Measurements from ENCODE around the gene UBALD2.

Gene UBALD2

DNA sequence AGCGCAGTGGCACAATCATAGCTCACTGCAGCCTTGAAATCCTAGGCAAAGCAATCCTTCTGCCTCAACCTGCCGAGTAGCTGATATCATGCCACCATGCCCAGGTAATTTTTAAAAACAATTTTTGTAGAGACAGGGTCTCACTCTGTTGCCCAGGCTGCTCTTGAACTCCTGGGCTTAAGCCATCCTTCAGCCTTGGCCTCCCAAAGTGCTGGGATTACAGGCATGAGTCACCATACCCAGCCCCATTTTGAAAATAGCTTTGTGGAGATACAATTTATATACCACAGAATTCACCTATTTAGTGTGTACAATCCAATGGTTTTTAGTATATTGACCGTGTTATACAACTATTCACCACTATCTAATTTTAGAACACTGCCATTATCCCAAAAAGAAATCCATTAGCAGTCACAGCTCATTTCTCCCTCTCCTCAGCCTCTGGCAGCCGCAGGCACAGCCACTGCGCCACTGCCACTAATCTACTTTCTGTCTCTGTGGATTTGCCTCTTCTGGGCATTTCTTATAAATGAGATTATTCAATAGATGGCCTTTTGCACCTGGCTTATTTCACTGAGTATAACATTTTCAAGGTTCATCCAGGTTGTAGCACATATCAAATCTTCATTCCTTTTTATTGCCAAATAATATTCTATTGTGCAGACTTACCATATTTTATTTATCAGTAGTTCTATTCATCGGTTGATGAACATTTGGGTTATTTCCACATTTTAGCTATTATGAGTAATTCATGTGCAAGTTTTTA, 31.4 kb upstream of the UBALD2 start:
- Histone ChIP-seq H3K27ac (ENCODE audit: low read length) (no peak overlapping the region), H3K4me1 (ENCODE audit: insufficient read depth, low read length) (no peaks in the 10 kb centered on the region), H3K9me3 (ENCODE audit: insufficient read depth, low read length, severe bottlenecking) (no peaks in the 10 kb centered on the region), H3K4me3 (ENCODE audit: low read depth in 1 of 2, low read length in 2 of 2) (no peak overlapping the region), H3K79me2 (ENCODE audit: insufficient read depth, low read length) (no peaks in the 10 kb centered on the region), H3K9ac (ENCODE audit: low read depth, low read length) (no peak overlapping the region), H3K27me3 (ENCODE audit: insufficient read depth, low read length, poor library complexity) (no peaks in the 10 kb centered on the region), H3K4me2 (ENCODE audit: insufficient read depth, low read length) (no peak overlapping the region), H2AFZ (ENCODE audit: low read depth, low read length) (no peak overlapping the region), H4K20me1 (ENCODE audit: insufficient read depth, low read length) (no peaks in the 10 kb centered on the region), H3K36me3 (ENCODE audit: insufficient read depth, low read length) (no peaks in the 10 kb centered on the region)
- no peak for TF ChIP-seq EZH2 (IDR thresholded peaks at IDR 0.05; ENCODE audit: borderline replicate concordance, low read depth, low read length, severe bottlenecking)
- no peak for TF ChIP-seq CTCF (IDR thresholded peaks at IDR 0.05; ENCODE audit: borderline replicate concordance, extremely low read depth, low read length, poor library complexity, severe bottlenecking)
- no peak for DNase-seq
- ATAC-seq (ENCODE audit: insufficient read depth, low read depth) = no peak

DNA sequence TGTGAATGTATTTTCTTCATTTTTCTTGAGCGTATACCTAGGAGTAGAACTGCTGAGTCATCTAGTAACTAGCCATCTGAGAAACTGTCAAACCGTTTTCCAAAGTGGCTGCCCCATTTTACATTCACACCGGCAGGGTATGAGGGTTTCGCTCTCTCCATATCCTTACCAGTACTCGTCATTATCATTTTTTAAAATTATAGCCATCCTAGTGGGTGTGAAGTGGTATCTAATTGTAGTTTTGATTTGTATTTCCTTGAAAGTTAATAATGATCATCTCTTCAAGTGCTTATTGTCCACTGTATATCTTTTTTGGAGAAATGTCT, 30.8 kb upstream of the UBALD2 start:
- Histone ChIP-seq H3K36me3 (ENCODE audit: insufficient read depth, low read length) (no peaks in the 10 kb centered on the region), H3K4me1 (ENCODE audit: insufficient read depth, low read length) (no peaks in the 10 kb centered on the region), H2AFZ (ENCODE audit: low read depth, low read length) (no peak overlapping the region), H3K9me3 (ENCODE audit: insufficient read depth, low read length, severe bottlenecking) (no peaks in the 10 kb centered on the region), H4K20me1 (ENCODE audit: insufficient read depth, low read length) (no peaks in the 10 kb centered on the region), H3K4me3 (ENCODE audit: low read depth in 1 of 2, low read length in 2 of 2) (no peak overlapping the region), H3K9ac (ENCODE audit: low read depth, low read length) (no peak overlapping the region), H3K27ac (ENCODE audit: low read length) (no peak overlapping the region), H3K27me3 (ENCODE audit: insufficient read depth, low read length, poor library complexity) (no peaks in the 10 kb centered on the region), H3K4me2 (ENCODE audit: insufficient read depth, low read length) (no peak overlapping the region), H3K79me2 (ENCODE audit: insufficient read depth, low read length) (no peaks in the 10 kb centered on the region)
- TF ChIP-seq CTCF (IDR thresholded peaks at IDR 0.05; ENCODE audit: borderline replicate concordance, extremely low read depth, low read length, poor library complexity, severe bottlenecking) (no peak), EZH2 (IDR thresholded peaks at IDR 0.05; ENCODE audit: borderline replicate concordance, low read depth, low read length, severe bottlenecking) (no peak)
- ATAC-seq (ENCODE audit: insufficient read depth, low read depth) (no peak), DNase-seq (no peak)

GRCh38 chr17:76235883-76236282, 29.3 kb upstream of the UBALD2 start:
- Histone ChIP-seq H3K36me3 (ENCODE audit: insufficient read depth, low read length) (no peaks in the 10 kb centered on the region), H4K20me1 (ENCODE audit: insufficient read depth, low read length) (no peaks in the 10 kb centered on the region), H3K9ac (ENCODE audit: low read depth, low read length) (no peak overlapping the region), H3K79me2 (ENCODE audit: insufficient read depth, low read length) (no peaks in the 10 kb centered on the region), H3K4me3 (ENCODE audit: low read depth in 1 of 2, low read length in 2 of 2) (no peak overlapping the region), H3K27me3 (ENCODE audit: insufficient read depth, low read length, poor library complexity) (no peaks in the 10 kb centered on the region), H3K27ac (ENCODE audit: low read length) (no peak overlapping the region), H3K9me3 (ENCODE audit: insufficient read depth, low read length, severe bottlenecking) (no peaks in the 10 kb centered on the region), H3K4me2 (ENCODE audit: insufficient read depth, low read length) (no peak overlapping the region), H2AFZ (ENCODE audit: low read depth, low read length) (no peak overlapping the region), H3K4me1 (ENCODE audit: insufficient read depth, low read length) (no peaks in the 10 kb centered on the region)
- TF ChIP-seq CTCF (IDR thresholded peaks at IDR 0.05; ENCODE audit: borderline replicate concordance, extremely low read depth, low read length, poor library complexity, severe bottlenecking) = no peak
- no peak for ATAC-seq (ENCODE audit: insufficient read depth, low read depth)
- no peak for DNase-seq

- H3K4me3 ChIP-seq (ENCODE audit: low read depth in 1 of 2, low read length in 2 of 2) = no peak overlapping the region
- no peaks in the 10 kb centered on the region for H3K9me3 ChIP-seq (ENCODE audit: insufficient read depth, low read length, severe bottlenecking)
- no peaks in the 10 kb centered on the region for H3K27me3 ChIP-seq (ENCODE audit: insufficient read depth, low read length, poor library complexity)
- no peak for DNase-seq
- no peak overlapping the region for H2AFZ ChIP-seq (ENCODE audit: low read depth, low read length)
- ATAC-seq (ENCODE audit: insufficient read depth, low read depth) = no peak
- no peaks in the 10 kb centered on the region for H3K79me2 ChIP-seq (ENCODE audit: insufficient read depth, low read length)
- H3K27ac ChIP-seq (ENCODE audit: low read length) = no peak overlapping the region
- no peaks in the 10 kb centered on the region for H3K4me1 ChIP-seq (ENCODE audit: insufficient read depth, low read length)
- no peaks in the 10 kb centered on the region for H4K20me1 ChIP-seq (ENCODE audit: insufficient read depth, low read length)
- H3K36me3 ChIP-seq (ENCODE audit: insufficient read depth, low read length) = no peaks in the 10 kb centered on the region
- TF ChIP-seq EZH2 (IDR thresholded peaks at IDR 0.05; ENCODE audit: borderline replicate concordance, low read depth, low read length, severe bottlenecking) (no peak), CTCF (IDR thresholded peaks at IDR 0.05; ENCODE audit: borderline replicate concordance, extremely low read depth, low read length, poor library complexity, severe bottlenecking) (no peak)
- no peak overlapping the region for H3K9ac ChIP-seq (ENCODE audit: low read depth, low read length)
- H3K4me2 ChIP-seq (ENCODE audit: insufficient read depth, low read length) = no peak overlapping the region
Observed at GRCh38 chr17:76236603-76237002, 28.5 kb upstream of the UBALD2 start.

All from DND-41 (cell line).